ENCODE data around the gene IFNL1.

GRCh38 chr19:39251081-39251480, 45.1 kb upstream of the IFNL1 start:
- TF ChIP-seq TAF1 (IDR thresholded peaks at IDR 0.05; ENCODE audit: low read depth, low read length) (no peak), SPI1 (IDR thresholded peaks at IDR 0.05; ENCODE audit: low read depth, low read length) (no peak)

Measured in GM12891 (cell line).